T-helper 1 cell treated with Interleukin-12 subunit alpha and Interleukin-12 subunit beta and Interleukin-4 antibody, amounts not matched to agents 30 ng/mL and 1 ng/mL, for 36 hours (primary cell): ENCODE data around the gene FRZB. TPM values are rescaled to one million over a fixed set of nuclear protein-coding genes. Genes with fewer than 3 reads are reported as not detected.

Source experiments
- intact Hi-C: fragments of 100-400 bp; cut with micrococcal nuclease; formaldehyde crosslinking; loops from one replicate; pipeline ENCODE4 v1.15.1; 2024
- total RNA-seq: library from RNA; stranded (reverse); gene quantifications from 2 replicates; pipeline ENCODE4 v1.2.3, GENCODE V29; 2022

The FRZB gene
- total RNA-seq, 1 donor from 2014 or later: not detected

DNA sequence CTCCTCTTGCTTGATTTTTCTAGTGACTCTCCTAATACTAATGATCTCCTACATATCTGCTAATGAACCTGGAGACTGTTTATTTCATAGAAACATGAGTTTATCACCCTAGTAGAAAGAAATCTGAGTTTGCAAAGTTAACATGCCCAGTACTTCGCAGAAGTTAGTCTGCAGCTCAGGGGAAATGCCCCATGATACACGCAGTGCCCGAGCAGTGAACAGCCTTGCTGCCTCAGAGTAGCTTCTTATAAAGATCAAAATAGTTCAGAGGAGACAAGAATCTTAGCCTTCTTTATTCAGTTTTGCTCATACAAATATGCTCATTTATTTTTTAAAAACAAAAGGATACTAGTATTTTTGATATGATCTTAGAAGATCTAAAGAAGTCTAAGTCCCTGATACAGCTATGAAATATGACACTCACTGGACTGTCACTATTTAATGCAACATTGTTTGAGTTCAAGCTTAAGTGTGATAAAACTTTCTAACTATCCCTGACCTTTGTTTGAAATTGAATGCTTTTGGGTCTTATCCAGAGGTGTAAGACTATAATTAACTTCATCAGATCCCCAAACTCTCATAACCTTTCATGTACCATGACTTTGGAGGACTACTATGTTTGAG is 20.5 kb downstream of the FRZB start:
- intact Hi-C loops: no loop called here

DNA sequence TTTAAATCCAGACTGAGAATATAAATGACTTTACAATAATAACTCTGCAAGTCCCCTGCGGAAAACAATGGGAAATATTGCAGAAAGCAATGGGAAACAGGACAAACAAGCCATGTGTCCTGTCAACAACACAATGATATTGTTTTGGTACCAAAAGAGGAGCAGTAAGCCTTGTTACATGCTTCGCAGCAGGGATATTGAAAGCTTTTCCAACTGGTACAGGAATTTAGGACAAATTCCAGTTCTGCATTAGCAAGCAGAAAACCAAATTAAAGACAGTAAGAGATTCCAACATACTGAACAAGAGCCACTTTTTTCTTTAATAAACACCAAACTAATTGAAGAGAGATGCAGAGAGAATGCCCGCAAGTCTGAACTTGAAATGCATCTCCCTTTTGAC is 30.0 kb downstream of the FRZB start:
- intact Hi-C loops: no loop called here

DNA sequence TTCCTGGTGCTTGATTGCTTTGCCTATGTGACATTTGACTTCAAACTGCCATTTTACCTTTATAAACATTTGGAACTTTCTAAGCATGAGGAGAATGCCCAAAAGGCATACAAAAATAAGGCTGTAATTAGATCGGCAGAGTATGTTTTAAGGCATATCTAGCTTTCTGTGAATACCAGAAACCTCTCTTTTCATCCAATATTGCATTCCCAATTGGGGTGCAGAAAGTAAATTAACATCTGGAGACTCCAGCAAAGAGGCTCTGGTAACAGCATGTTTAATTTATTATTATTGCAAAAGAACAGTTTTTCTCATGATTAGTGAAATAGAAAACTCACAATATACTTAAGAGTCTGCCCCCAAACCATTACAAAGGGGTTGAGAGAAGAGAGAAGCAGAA is 32.1 kb downstream of the FRZB start:
- intact Hi-C loops: no loop called here

GRCh38 chr2:182833084-182833854 is 33.2 kb downstream of the FRZB start:
- intact Hi-C loops: no loop called here

GRCh38 chr2:182831921-182832320 is 34.5 kb downstream of the FRZB start:
- intact Hi-C loops: no loop called here

DNA sequence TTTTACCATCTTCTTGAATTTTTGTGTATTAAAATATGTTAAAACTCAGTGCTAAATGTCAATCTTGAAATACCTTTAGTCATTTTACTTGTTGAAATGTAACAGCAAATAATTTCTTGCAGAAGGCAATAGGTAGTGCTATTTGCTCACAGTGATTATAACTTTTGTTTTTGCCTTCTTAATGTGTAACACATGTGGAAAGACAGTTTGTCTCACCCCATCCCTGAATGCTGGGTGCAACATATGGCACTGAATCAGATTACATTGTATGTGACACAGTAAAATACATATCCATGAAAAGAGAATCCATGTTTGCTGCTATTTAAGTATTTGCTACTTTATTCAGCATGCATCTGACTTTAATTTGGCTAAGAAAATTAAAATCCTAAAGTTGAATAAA is 35.3 kb downstream of the FRZB start:
- intact Hi-C loops: no loop called here

DNA sequence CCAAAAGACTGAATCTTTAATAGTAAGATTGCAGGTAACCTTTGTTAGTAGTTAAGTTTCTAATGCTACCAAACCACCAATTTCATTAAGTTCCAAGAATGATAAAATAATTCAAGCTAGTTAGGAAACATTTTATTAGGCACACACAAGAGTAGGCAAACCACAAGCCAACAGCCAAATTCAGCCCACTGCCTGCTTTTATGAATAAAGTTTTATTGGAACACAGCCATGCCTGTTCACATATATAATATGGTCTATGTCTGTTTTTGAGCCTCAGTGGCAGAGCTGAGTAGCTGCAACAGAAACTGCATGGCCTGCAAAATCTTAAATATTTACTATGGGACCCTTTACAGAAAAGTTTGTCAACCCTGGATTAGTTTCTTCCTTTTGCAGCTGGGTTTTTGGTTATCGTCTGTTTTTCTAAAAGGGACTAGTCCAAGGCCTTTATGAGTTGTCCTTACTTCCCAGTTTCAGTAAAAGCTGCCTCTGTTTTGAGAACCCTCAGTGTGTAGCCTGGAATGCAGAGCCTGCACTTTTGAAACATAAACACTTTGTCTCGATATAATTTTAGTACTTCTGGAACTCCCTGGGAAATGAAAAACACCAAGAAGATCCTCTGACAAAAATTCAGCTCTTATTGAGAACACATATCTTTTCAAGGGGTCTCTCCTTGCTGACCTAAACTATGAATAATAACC is 39.1 kb downstream of the FRZB start:
- intact Hi-C loops: no loop called here

DNA sequence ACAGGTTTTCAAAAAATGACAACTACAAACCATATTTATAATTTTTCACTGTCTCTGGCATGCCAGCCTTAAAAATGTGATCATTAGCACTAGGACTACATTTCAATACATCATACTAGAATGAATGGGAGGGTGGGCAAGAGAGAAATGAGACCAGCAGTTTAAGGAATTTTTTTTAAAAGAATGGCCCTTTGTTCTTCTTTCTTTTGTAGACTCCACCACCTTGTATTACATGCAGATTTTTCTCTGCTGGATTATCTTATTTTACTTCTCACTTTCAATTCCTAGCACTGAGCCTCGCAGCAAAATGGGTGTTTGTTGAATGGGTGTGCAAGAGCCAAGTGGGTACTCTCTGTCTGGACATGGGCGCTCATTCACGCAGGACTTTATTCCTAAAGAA is 39.9 kb downstream of the FRZB start:
- intact Hi-C loops: no loop called here

DNA sequence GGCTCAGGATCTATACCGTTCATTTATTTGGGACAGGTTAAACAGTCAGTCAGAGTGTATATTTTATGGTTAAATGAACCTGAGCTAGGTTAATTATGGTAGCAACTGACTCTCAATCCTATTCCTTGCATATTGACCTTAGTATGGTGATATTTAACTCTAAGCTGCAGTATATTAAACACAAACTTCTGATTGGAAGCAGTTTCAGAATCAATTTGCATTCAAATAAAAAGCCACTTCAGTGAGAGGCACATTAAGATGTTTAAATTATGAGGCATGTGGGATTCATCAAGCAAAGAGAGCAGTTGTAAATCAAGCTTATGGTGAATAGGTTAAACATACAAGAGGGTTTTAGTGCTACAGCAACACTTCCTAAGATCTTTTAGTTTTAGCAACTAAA is 40.4 kb downstream of the FRZB start:
- intact Hi-C loops: no loop called here

- intact Hi-C loops: no loop called here
These were observed 41.7 kb downstream of the FRZB start for GRCh38 chr2:182824767-182825158.

DNA sequence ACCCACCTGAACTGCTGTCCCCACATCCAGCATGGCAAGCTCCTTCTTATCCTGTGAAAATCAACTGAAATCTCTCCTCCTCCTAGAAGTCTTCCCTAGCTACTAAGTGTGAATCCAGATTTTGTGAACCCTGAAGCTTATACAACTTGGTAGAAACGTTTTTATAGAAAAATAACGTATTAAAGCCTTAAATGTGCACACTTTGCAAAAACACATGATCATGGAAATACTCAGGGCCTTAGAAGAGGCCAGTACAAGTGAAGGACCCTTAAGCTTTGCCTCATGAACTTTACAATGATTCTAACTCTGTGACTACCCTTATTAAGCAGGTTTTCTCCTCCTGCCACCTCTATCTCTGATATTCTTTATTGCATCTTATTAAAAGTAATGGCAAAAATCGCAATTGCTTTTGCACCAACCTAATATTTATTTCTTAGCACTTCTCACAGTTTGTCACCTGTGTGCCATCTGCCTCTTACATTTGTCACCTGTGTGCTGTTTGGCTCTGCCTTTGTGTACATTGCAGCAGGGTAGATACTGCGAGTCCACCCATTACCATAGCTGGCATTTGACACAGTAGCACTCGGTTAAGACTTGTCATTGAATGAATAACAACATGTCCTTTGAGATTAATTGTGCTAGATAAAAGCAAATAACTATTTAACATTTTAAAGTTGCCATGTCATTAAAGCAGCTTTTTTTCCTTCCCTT is 42.2 kb downstream of the FRZB start:
- intact Hi-C loops: no loop called here

GRCh38 chr2:182822733-182823132 is 43.7 kb downstream of the FRZB start:
- intact Hi-C loops: no loop called here

- intact Hi-C loops: no loop called here
These were observed 45.3 kb downstream of the FRZB start for GRCh38 chr2:182821182-182821581.

- intact Hi-C loops: no loop called here
These were observed 47.0 kb downstream of the FRZB start for GRCh38 chr2:182819412-182819811.

DNA sequence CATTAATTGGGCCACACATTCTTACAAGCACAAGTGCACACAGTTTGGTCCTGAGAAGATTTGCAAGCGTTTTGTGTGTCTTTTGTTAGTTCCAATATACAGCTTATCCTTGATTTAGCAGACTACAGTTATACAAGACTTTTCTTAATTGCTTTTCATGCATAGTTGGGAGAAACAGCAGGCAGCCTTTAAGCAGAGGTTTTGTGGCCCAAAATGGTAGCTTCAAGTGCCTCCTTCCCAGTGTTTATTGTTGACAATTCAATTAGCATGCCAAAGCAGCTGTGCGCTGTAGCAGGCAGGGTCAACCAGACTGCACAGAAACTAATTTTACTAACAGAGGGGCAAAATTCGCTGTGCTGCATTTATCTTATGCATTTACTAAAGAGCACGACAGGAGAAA is 47.5 kb downstream of the FRZB start:
- intact Hi-C loops: no loop called here

GRCh38 chr2:182818501-182818900 is 47.9 kb downstream of the FRZB start:
- intact Hi-C loops: no loop called here

- intact Hi-C loops: no loop called here
These were observed 48.9 kb downstream of the FRZB start for GRCh38 chr2:182817558-182817957.

- intact Hi-C loops: no loop called here
These were observed 49.6 kb downstream of the FRZB start for GRCh38 chr2:182816866-182817265.

DNA sequence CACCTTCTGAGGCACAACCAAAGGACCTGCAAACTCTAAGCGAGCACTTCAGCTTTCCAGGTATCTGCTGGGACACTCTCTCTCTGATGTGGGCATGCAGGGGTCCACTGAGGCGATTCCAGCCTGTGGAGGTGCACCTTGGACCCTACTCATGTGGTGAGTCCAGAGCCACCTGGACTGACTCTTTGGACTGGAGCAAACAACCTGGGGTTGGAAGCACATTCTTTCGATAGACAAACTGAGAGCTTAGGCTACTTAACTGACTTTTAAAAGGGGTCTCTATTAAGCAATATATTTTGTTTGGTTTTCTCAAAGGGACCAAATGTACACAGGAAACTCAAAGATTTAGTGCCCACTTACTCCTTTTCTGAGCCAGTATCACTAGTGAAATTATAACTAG is 51.6 kb downstream of the FRZB start:
- intact Hi-C loops: no loop called here

- intact Hi-C loops: no loop called here
These were observed 52.1 kb downstream of the FRZB start for GRCh38 chr2:182814380-182814779.

DNA sequence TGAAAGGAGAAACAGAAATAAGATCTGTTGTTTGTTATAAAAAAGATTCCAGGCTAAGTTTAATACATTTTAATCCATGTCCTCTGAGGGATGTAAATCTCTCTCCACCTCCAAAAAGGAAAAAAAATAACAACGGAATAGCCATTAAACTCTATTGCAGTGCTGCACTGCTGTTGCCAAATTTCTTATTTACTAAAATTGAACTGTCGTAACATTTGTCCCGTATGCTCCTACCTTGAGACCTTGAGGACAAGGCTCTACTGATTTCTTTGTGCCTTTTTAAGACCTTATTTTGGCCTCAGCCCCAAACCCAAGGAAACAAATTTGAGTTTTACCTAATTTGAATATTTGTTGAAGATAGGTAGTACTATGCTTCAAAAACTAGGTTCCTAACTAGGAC is 56.4 kb downstream of the FRZB start:
- intact Hi-C loops: no loop called here

GRCh38 chr2:182807319-182807718 is 59.1 kb downstream of the FRZB start:
- intact Hi-C loops: no loop called here
